ENCODE data around the gene MZB1.
"Not testable (repeated sequence)": the region's sequence is repeated elsewhere in the genome, so short reads cannot be mapped to it uniquely, and the experiment has no call there.

Gene MZB1

GRCh38 chr5:139410993-139411828, 21.5 kb upstream of the MZB1 start:
- no peak for DNase-seq (ENCODE audit: low read depth, low spot score)

- DNase-seq (ENCODE audit: low read depth, low spot score) = no peak
These were observed 20.6 kb upstream of the MZB1 start for GRCh38 chr5:139410121-139410992.

- not testable (repeated sequence) for DNase-seq (ENCODE audit: low read depth, low spot score)
These were observed 19.4 kb upstream of the MZB1 start for GRCh38 chr5:139409116-139409515.

GRCh38 chr5:139408191-139408590, 18.5 kb upstream of the MZB1 start:
- no peak for DNase-seq (ENCODE audit: low read depth, low spot score)

- DNase-seq (ENCODE audit: low read depth, low spot score) = no peak
These were observed 17.8 kb upstream of the MZB1 start for GRCh38 chr5:139407517-139407916.

GRCh38 chr5:139406963-139407362, 17.2 kb upstream of the MZB1 start:
- no peak for DNase-seq (ENCODE audit: low read depth, low spot score)

GRCh38 chr5:139404484-139404840, 14.7 kb upstream of the MZB1 start:
- no peak for DNase-seq (ENCODE audit: low read depth, low spot score)

GRCh38 chr5:139403787-139404483, 14.2 kb upstream of the MZB1 start, which contains the start of gene SPATA24:
Gene SPATA24, minus strand, starts transcription at chr5:139404089. Its CDS starts 29 bp downstream, at chr5:139404060.
- peak; percentile 98 for DNase-seq (ENCODE audit: low read depth, low spot score)

- no peak for DNase-seq (ENCODE audit: low read depth, low spot score)
These were observed 13.7 kb upstream of the MZB1 start for GRCh38 chr5:139403418-139403786.

- no peak for DNase-seq (ENCODE audit: low read depth, low spot score)
These were observed 12.9 kb upstream of the MZB1 start for GRCh38 chr5:139402561-139403158.

- no peak for DNase-seq (ENCODE audit: low read depth, low spot score)
These were observed 11.8 kb upstream of the MZB1 start for GRCh38 chr5:139401546-139401945.

GRCh38 chr5:139399501-139400121, 9.9 kb upstream of the MZB1 start:
- DNase-seq (ENCODE audit: low read depth, low spot score) = no peak

- no peak for DNase-seq (ENCODE audit: low read depth, low spot score)
These were observed 8.2 kb upstream of the MZB1 start for GRCh38 chr5:139397921-139398320.

GRCh38 chr5:139396691-139397090, 7.0 kb upstream of the MZB1 start:
- DNase-seq (ENCODE audit: low read depth, low spot score) = no peak

- no peak for DNase-seq (ENCODE audit: low read depth, low spot score)
These were observed 6.3 kb upstream of the MZB1 start for GRCh38 chr5:139395844-139396640.

GRCh38 chr5:139394654-139395566, 5.2 kb upstream of the MZB1 start, which contains the start of gene PROB1:
Gene PROB1, minus strand, starts transcription at chr5:139395104. Its CDS starts 23 bp downstream, at chr5:139395081.
- no peak for DNase-seq (ENCODE audit: low read depth, low spot score)

GRCh38 chr5:139394123-139394653, 4.5 kb upstream of the MZB1 start:
- no peak for DNase-seq (ENCODE audit: low read depth, low spot score)

GRCh38 chr5:139393497-139394122, 3.9 kb upstream of the MZB1 start:
- no peak for DNase-seq (ENCODE audit: low read depth, low spot score)
